ENCODE data around the gene ILDR1.

- TF ChIP-seq POLR2A (IDR thresholded peaks at IDR 0.05; ENCODE audit: low read length) (no peak), GATA1 (IDR thresholded peaks at IDR 0.05; ENCODE audit: low read depth, low read length) (no peak)
These were observed 42.8 kb downstream of the ILDR1 start for GRCh38 chr3:121979246-121979645.
